BLaER1 treated with 17β-estradiol and CSF1 and Interleukin-3, amounts not matched to agents 10 nM and 100 nM (cell line): ENCODE results near the gene IKZF2.

Experiments used
- H3K27ac ChIP-seq, 11 experiments: shearing (Covaris generic); formaldehyde crosslinking; 2 replicates each; pipeline ENCODE4 v1.8.1; 2022
- H3K27me3 ChIP-seq, 11 experiments: shearing (Covaris generic); formaldehyde crosslinking; 2 replicates each; pipeline ENCODE4 v1.8.1; 2022
- H3K36me3 ChIP-seq, 11 experiments: shearing (Covaris generic); formaldehyde crosslinking; 2 replicates each; pipeline ENCODE4 v1.8.1; 2022
- H3K4me1 ChIP-seq, 10 experiments: shearing (Covaris generic); formaldehyde crosslinking; 2 replicates each; pipeline ENCODE4 v1.8.1; 2022
- H3K4me2 ChIP-seq, 11 experiments: shearing (Covaris generic); formaldehyde crosslinking; 2 replicates each; pipeline ENCODE4 v1.8.1; 2022
- H3K4me3 ChIP-seq, 10 experiments: shearing (Covaris generic); formaldehyde crosslinking; 2 replicates each; pipeline ENCODE4 v1.8.1; 2022
- H3K9ac ChIP-seq, 11 experiments: shearing (Covaris generic); formaldehyde crosslinking; 2 replicates each; pipeline ENCODE4 v1.8.1; 2022
- H3K9me3 ChIP-seq, 11 experiments: shearing (Covaris generic); formaldehyde crosslinking; replicated peaks in 1 of 11; 2 replicates each; pipeline ENCODE4 v1.8.1; 2022
- H4K20me1 ChIP-seq, 11 experiments: shearing (Covaris generic); formaldehyde crosslinking; 2 replicates each; pipeline ENCODE4 v1.8.1; 2022
- Cebpa-rat ChIP-seq, 11 experiments: shearing (Covaris generic); IDR thresholded peaks; 2 replicates each; pipeline ENCODE4 v1.8.1; 2022

Gene IKZF2

DNA sequence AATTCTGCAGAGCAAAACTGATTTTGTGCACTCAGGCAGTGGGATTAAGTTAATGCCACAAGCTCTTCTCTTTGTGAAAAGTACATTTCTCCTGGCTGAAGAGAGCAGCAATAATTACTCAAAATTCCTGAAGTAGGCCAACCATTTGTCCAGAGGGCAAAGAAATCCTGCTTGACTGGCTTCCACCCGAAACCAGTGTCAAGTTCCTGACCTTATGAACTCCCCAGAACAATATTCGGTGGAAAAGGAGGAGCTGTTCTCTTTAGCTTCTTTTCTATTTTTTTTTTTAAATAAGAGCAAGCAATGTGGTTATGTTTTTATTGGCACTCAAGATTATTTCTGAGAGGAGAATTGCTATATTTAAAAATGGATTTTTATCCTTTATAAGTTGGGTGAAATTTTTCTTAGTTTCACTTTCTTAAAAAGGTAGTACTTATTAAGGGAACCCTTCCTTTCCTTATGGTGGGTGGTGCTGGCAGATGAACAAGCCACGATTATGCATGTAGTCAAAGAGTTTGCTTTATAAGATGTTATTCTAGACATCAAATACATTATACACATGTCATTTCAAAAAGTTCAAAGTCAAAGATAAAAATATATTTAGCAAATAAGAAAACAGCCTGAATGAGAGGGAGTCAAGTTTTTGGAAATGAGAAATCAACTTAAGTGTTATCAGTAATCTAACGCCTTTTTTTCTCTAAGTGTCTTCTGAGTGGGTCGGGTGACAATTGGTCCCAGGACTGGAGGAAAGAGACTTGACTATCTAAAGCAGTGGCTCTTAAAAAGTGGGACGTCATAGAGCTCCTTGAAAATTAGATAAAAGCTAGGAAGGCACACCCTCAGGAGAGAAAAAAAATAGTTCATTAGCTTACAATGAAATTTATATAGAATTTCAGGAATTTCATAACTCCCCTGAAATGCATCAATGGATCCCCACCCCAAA lies 194.5 kb downstream of the IKZF2 start:
- Histone ChIP-seq H3K4me3 (no peak overlapping the region), H3K36me3 (no peaks in the 10 kb centered on the region), H3K27ac (no peak overlapping the region), H4K20me1 (no peaks in the 10 kb centered on the region), H3K27me3 (no peaks in the 10 kb centered on the region), H3K4me1 (0 out of 20 replicates have a peak, but pooled peaks cover 0 to 6% (median 0%) of the 10 kb centered on the region in 10 experiments), H3K9ac (no peak overlapping the region), H3K9me3 (no peaks in the 10 kb centered on the region), H3K4me2 (no peak overlapping the region)
- no peak for TF ChIP-seq Cebpa-rat (IDR thresholded peaks at IDR 0.05)

DNA sequence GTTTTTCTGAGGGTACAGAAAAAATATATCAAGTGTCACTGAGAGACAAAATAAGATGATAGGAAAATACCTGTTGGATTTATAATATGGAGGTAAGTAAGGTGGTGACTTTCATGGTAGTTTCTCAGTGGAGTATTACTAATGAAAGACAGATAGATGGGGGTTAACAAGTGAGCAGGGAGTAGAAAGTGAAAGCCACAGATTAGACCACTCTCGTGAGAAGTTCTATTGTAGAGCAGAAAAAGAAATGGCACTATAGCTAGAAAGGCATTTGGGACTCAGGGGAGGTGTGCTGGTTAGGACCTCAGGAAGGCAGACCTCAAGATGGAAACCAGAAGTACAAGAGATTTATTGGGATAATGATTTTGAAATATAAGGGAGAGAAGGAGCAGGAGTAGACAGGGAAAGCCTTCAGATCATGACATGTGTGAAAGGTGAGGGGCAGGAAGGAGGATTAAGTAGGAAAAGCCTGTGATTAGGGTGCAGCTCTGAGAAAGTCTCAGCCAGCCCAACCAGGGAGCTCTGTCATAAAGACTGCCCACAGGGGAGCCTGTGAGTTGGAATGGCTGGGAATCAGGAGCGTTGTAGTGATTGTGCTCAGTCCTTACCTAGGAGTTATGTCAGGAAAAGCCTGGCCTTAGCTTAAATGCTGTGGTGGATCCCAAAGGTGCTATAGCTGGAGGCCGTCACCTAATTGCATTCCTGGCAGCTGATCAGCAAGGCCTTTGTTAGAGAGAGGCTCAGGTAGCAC lies 198.1 kb downstream of the IKZF2 start:
- Histone ChIP-seq H3K9ac (no peak overlapping the region), H3K4me2 (no peak overlapping the region), H3K27ac (no peak overlapping the region), H3K27me3 (no peaks in the 10 kb centered on the region), H3K4me3 (no peak overlapping the region), H3K4me1 (no peaks in the 10 kb centered on the region), H4K20me1 (no peaks in the 10 kb centered on the region), H3K36me3 (no peaks in the 10 kb centered on the region), H3K9me3 (no peaks in the 10 kb centered on the region)
- TF ChIP-seq Cebpa-rat (IDR thresholded peaks at IDR 0.05) = no peak

DNA sequence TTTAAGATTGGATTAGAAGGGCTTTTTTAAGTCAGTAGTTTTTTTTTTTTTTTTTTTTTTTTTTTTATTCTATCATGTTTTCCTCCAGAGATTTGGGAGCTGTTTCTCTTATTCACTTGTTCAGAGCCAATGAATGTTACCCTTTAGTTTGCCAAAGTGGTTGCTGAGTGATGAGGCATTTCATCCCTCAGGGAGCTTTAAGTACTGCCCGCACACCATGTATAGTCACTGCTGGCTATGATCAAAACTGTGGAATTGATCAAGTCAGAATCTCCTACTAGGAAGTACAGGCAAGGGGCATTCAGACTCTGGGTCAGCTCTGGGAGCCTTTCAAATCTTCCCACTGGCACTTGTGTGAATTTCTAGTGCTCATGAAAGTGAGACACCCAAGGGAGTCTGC lies 201.6 kb downstream of the IKZF2 start:
- no peak overlapping the region for H3K4me3 ChIP-seq
- no peaks in the 10 kb centered on the region for H3K4me1 ChIP-seq
- H3K4me2 ChIP-seq = no peak overlapping the region
- no peak overlapping the region for H3K27ac ChIP-seq
- H3K9ac ChIP-seq = no peak overlapping the region
- no peaks in the 10 kb centered on the region for H4K20me1 ChIP-seq
- H3K9me3 ChIP-seq = no peaks in the 10 kb centered on the region
- no peak for TF ChIP-seq Cebpa-rat (IDR thresholded peaks at IDR 0.05)
- no peaks in the 10 kb centered on the region for H3K36me3 ChIP-seq
- H3K27me3 ChIP-seq = no peaks in the 10 kb centered on the region
